ENCODE measurements around the gene ABCB11.

DNA sequence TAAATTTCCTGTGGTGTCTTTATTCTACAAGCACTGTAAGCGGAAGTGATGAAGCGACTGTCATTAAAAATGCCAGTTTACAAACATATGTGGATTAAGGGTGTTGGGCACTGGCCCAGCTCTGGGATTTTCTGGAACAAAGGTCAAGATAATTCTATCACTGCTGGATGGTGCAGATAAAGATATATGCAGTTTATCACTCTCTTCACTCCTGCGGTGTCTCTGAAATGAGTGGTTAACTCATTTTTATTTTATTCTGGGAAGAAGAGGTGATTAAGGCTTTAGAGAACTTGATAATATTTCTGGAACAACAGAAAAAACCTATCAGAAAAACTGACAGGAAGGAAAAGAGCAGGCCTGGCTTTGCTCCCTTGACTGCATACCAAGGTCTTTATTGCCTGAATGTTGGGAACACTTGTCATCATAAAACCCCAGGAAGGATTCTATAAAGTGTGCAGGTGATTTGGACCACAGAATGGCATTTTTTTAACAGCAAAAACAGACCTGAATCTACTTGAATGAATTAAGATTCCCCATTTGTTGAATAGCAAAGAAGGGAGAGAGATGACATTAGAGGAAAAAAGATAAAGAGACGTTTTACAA, 32.4 kb downstream of the ABCB11 start:
- TF ChIP-seq, protein P1, sequence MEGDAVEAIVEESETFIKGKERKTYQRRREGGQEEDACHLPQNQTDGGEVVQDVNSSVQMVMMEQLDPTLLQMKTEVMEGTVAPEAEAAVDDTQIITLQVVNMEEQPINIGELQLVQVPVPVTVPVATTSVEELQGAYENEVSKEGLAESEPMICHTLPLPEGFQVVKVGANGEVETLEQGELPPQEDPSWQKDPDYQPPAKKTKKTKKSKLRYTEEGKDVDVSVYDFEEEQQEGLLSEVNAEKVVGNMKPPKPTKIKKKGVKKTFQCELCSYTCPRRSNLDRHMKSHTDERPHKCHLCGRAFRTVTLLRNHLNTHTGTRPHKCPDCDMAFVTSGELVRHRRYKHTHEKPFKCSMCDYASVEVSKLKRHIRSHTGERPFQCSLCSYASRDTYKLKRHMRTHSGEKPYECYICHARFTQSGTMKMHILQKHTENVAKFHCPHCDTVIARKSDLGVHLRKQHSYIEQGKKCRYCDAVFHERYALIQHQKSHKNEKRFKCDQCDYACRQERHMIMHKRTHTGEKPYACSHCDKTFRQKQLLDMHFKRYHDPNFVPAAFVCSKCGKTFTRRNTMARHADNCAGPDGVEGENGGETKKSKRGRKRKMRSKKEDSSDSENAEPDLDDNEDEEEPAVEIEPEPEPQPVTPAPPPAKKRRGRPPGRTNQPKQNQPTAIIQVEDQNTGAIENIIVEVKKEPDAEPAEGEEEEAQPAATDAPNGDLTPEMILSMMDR (IDR thresholded peaks at IDR 0.05 in 4 of 5, conservative IDR thresholded peaks at IDR 0.05 in 1 of 5) = no peak
- TF ChIP-seq POLR2A (IDR thresholded peaks at IDR 0.05) = no peak

All from gastrocnemius medialis (tissue), 4 donors.